Prostate gland (tissue), 2 donors: ENCODE measurements around the gene NR2F6. TPM values are rescaled to one million over a fixed set of nuclear protein-coding genes. Genes with fewer than 3 reads are reported as not detected.

Experiments used
- DNase-seq: peaks from one replicate; pipeline ENCODE4 v3.0.0-alpha.2; 2019; ENCODE audit warnings: low spot score
- H3K27ac ChIP-seq, 2 donors: fragments of 200-600 bp; sonication (generic); 2 replicates each; pipeline ENCODE4 v1.5.1; 2017 to 2019
- H3K27me3 ChIP-seq: fragments of 200-600 bp; sonication (generic); replicated peaks from 2 replicates; pipeline ENCODE4 v1.5.1; 2019; ENCODE audit not compliant: insufficient read depth
- H3K36me3 ChIP-seq, 2 donors: fragments of 200-600 bp; sonication (generic); 1 replicate in 1 of 2; 2 replicates in 1 of 2; pipeline versions ENCODE4 v1.5.1 to v1.8.1; 2017 to 2019
- H3K4me1 ChIP-seq: fragments of 200-600 bp; sonication (generic); replicated peaks from 2 replicates; pipeline ENCODE4 v1.5.1; 2019
- H3K4me3 ChIP-seq, 2 donors: fragments of 200-600 bp; sonication (generic); 2 replicates each; pipeline ENCODE4 v1.5.1; 2017 to 2019
- H3K9me3 ChIP-seq: fragments of 200-600 bp; sonication (generic); 2 replicates; pipeline ENCODE4 v1.5.1; 2017
- CTCF ChIP-seq, 4 experiments: fragments of 200-600 bp in 2 of 4; fragments of 450-650 bp in 2 of 4; sonication (generic) in 2 of 4; IDR thresholded peaks; 1 replicate in 3 of 4; 2 replicates in 1 of 4; pipeline ENCODE4 v1.5.1; 2016 to 2019; ENCODE audit warnings: antibody characterized with exemption in 4 of 4, mild to moderate bottlenecking in 2 of 4, moderate library complexity in 2 of 4
- POLR2A ChIP-seq: fragments of 450-650 bp; IDR thresholded peaks from one replicate; pipeline ENCODE4 v1.6.1; 2016; ENCODE audit warnings: antibody characterized with exemption, mild to moderate bottlenecking
- POLR2AphosphoS5 ChIP-seq: sonication (generic); formaldehyde crosslinking; IDR thresholded peaks from one replicate; pipeline ENCODE4 v1.6.1; 2017; ENCODE audit warnings: antibody characterized with exemption
- WGBS: methylation state at CpG from one replicate; pipeline ENCODE4 v1.1.5; 2018; 5-methylcytosine and 5-hydroxymethylcytosine counted together
- intact Hi-C: fragments of 100-400 bp; cut with DNase I; formaldehyde crosslinking; loops from one replicate; pipeline ENCODE4 v1.14.2; 2022
- total RNA-seq, 2 donors: library from RNA; depleted of rRNA; stranded (reverse); fragments of >200 nt; gene quantifications; one replicate each; pipeline ENCODE4 v1.1.0, GENCODE V29; 2016

Gene NR2F6
- total RNA-seq, 2 donors from 2014 or later, result 91.7 to 108 TPM

- intact Hi-C loops, result no loop called here
- H3K4me1 ChIP-seq, result peaks cover 3% of the 10 kb centered on the region
- DNase-seq, result no peak
- TF ChIP-seq POLR2A (no peak), CTCF (IDR thresholded peaks at IDR 0.05) (no peak), POLR2AphosphoS5 (no peak)
- WGBS, result 87% methylated on average over 9 of the region's 9 CpGs
- no peaks in the 10 kb centered on the region for H3K36me3 ChIP-seq
- H3K27ac ChIP-seq, result no peak overlapping the region
- no peak overlapping the region for H3K4me3 ChIP-seq
- no peaks in the 10 kb centered on the region for H3K9me3 ChIP-seq
- no peaks in the 10 kb centered on the region for H3K27me3 ChIP-seq
Measured at GRCh38 chr19:17286752-17287151, 41.0 kb upstream of the NR2F6 start.

- no peak overlapping the region for H3K4me3 ChIP-seq
- H3K9me3 ChIP-seq, result no peaks in the 10 kb centered on the region
- intact Hi-C loops, result no loop called here
- TF ChIP-seq CTCF (IDR thresholded peaks at IDR 0.05) (no peak), POLR2AphosphoS5 (no peak)
- 95% methylated on average over 11 of the region's 11 CpGs for WGBS
- DNase-seq, result no peak
- H3K4me1 ChIP-seq, result peaks cover 6% of the 10 kb centered on the region
- H3K27ac ChIP-seq, result no peak overlapping the region
- H3K27me3 ChIP-seq, result no peaks in the 10 kb centered on the region
- H3K36me3 ChIP-seq, result no peaks in the 10 kb centered on the region
Measured at GRCh38 chr19:17286263-17286662, 40.5 kb upstream of the NR2F6 start.

GRCh38 chr19:17285415-17286135 lies 39.9 kb upstream of the NR2F6 start:
- Histone ChIP-seq H3K4me3 (no peak overlapping the region), H3K36me3 (no peaks in the 10 kb centered on the region), H3K9me3 (no peaks in the 10 kb centered on the region), H3K4me1 (peaks cover 6% of the 10 kb centered on the region), H3K27me3 (no peaks in the 10 kb centered on the region), H3K27ac (no peak overlapping the region)
- no peak for TF ChIP-seq POLR2A
- no peak for TF ChIP-seq CTCF (IDR thresholded peaks at IDR 0.05)
- TF ChIP-seq POLR2AphosphoS5, result no peak
- intact Hi-C loops, result no loop called here
- WGBS, result 89% methylated on average over 18 of the region's 18 CpGs
- no peak for DNase-seq

- no peak overlapping the region for H3K27ac ChIP-seq
- WGBS, result 92% methylated on average over 7 of the region's 7 CpGs
- intact Hi-C loops, result loop anchor here (5.0 kb wide), 2 partner anchors 76 to 216 kb away; no protein-coding TSS in a partner anchor
- H3K27me3 ChIP-seq, result no peaks in the 10 kb centered on the region
- H3K36me3 ChIP-seq, result no peaks in the 10 kb centered on the region
- DNase-seq, result no peak
- no peaks in the 10 kb centered on the region for H3K9me3 ChIP-seq
- H3K4me3 ChIP-seq, result no peak overlapping the region
- peaks cover 6% of the 10 kb centered on the region for H3K4me1 ChIP-seq
- TF ChIP-seq POLR2A (no peak), CTCF (IDR thresholded peaks at IDR 0.05) (no peak), POLR2AphosphoS5 (no peak)
Measured at GRCh38 chr19:17283504-17283996, 37.8 kb upstream of the NR2F6 start.

- DNase-seq, result peak; percentile 79
- intact Hi-C loops, result loop anchor here (5.0 kb wide), 2 partner anchors 75 to 215 kb away; no protein-coding TSS in a partner anchor
- 4% methylated on average over 36 of the region's 45 CpGs for WGBS
- H3K27ac ChIP-seq, result no peak overlapping the region
- peak overlapping the region in 1 of 2 donors; percentile 12 for H3K4me3 ChIP-seq
- H3K36me3 ChIP-seq, result no peaks in the 10 kb centered on the region
- H3K27me3 ChIP-seq, result no peaks in the 10 kb centered on the region
- H3K4me1 ChIP-seq, result peaks cover 6% of the 10 kb centered on the region
- TF ChIP-seq POLR2A, result no peak
- TF ChIP-seq POLR2AphosphoS5, result peak; percentile 67
- TF ChIP-seq CTCF (IDR thresholded peaks at IDR 0.05), result peak; percentile 91 to 95 (median 92)
- no peaks in the 10 kb centered on the region for H3K9me3 ChIP-seq
Measured at GRCh38 chr19:17282488-17283125, 36.9 kb upstream of the NR2F6 start.
